AG09309 (cell line): ENCODE data around the gene NPR2.

Experiments used
- DNase-seq: peaks from one replicate; pipeline ENCODE4 v3.0.0-alpha.2; 2010; ENCODE audit warnings: low read depth
- H3K4me3 ChIP-seq: 2 replicates; pipeline ENCODE4 v1.5.1; 2011; ENCODE audit warnings: mild to moderate bottlenecking, low read depth, low read length, moderate library complexity; ENCODE audit not compliant: control insufficient read depth
- TF ChIP-seq, protein P1 (sequence below): IDR thresholded peaks from 2 replicates; pipeline ENCODE4 v1.5.1; 2011; ENCODE audit warnings: mild to moderate bottlenecking, low read depth, low read length, inconsistent platforms; ENCODE audit not compliant: insufficient read depth, control insufficient read depth; ENCODE audit errors: missing control alignments

Gene NPR2

DNA sequence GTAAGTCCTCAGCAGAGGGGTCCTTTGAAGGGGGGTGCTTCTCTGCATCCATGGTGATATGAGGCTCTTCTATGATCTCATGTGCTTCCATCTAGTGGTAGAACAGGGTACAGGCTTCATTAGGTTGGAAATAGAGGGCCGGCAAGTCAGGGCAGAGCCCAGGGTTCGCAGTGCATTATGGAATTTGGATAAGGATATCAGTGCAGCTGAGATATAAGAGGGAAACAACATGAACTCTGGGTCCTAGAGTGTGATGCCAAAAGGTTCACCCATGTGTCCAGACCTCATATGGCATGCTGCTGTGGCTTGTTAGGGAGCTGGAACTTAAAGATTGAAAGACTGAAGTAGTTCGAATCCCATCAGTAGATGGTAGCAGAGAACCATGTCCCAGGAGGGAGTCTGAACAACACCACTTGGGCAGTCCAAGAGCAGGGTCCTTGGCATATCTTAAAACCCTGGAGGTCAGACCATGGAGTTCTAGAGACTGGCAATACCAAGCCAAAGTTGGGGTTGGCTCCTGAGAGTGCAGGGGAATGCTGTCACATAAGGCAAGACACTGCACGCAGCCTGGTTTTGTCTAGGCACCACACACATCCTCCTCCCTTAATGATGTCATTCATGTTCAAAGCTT lies 34.8 kb downstream of the NPR2 start:
- peak; percentile 27 for DNase-seq
- H3K4me3 ChIP-seq = no peak overlapping the region
- TF ChIP-seq, protein P1, sequence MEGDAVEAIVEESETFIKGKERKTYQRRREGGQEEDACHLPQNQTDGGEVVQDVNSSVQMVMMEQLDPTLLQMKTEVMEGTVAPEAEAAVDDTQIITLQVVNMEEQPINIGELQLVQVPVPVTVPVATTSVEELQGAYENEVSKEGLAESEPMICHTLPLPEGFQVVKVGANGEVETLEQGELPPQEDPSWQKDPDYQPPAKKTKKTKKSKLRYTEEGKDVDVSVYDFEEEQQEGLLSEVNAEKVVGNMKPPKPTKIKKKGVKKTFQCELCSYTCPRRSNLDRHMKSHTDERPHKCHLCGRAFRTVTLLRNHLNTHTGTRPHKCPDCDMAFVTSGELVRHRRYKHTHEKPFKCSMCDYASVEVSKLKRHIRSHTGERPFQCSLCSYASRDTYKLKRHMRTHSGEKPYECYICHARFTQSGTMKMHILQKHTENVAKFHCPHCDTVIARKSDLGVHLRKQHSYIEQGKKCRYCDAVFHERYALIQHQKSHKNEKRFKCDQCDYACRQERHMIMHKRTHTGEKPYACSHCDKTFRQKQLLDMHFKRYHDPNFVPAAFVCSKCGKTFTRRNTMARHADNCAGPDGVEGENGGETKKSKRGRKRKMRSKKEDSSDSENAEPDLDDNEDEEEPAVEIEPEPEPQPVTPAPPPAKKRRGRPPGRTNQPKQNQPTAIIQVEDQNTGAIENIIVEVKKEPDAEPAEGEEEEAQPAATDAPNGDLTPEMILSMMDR = peak; percentile 70

DNA sequence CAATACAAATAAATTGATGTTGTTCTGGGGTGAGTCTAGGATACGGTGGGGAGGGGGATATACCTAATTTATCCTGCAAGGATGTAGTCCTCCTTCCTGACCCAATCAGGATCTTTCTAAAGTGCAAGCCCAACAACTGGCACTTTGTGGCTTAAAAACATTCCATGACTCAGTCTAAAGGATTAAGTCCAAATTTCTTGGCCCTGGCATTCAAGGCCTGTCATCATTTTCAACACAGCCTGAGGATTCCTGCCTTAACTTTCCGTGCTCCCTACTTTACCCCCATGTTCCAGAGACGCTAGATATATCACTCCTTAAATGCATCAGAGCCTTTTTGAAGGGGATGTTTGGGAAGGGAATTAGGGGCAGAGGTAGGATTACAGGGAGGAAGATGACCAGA lies 36.1 kb downstream of the NPR2 start:
- DNase-seq = peak; percentile 56
- H3K4me3 ChIP-seq = no peak overlapping the region
- TF ChIP-seq, protein P1 = no peak

DNA sequence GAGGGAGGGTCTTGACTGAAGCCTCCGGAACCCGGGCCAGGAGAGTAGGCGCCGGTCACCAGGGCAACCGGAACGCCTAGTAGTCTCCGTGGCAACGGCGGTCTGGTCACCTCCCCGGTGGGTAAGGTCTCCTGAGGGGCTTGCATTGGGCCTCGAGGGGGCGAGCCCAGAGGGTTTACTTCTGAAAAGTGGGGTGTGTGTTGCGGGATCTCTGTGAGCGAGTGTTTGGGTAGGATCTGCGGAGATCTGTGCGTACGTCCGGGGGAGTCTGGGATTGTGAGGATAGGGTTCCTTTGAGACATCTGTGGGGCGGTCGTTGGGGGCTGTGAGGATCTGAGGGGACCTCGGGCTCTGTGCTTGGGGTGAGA lies 37.3 kb downstream of the NPR2 start, which contains the start of gene FAM221B:
FAM221B (minus strand) TSS at position 17 of the 368 bp plus-strand sequence. CDS start 2,571 bp downstream, outside the sequence.
- no peak for DNase-seq
- H3K4me3 ChIP-seq = peak within 1 kb of the TSS; percentile 75

DNA sequence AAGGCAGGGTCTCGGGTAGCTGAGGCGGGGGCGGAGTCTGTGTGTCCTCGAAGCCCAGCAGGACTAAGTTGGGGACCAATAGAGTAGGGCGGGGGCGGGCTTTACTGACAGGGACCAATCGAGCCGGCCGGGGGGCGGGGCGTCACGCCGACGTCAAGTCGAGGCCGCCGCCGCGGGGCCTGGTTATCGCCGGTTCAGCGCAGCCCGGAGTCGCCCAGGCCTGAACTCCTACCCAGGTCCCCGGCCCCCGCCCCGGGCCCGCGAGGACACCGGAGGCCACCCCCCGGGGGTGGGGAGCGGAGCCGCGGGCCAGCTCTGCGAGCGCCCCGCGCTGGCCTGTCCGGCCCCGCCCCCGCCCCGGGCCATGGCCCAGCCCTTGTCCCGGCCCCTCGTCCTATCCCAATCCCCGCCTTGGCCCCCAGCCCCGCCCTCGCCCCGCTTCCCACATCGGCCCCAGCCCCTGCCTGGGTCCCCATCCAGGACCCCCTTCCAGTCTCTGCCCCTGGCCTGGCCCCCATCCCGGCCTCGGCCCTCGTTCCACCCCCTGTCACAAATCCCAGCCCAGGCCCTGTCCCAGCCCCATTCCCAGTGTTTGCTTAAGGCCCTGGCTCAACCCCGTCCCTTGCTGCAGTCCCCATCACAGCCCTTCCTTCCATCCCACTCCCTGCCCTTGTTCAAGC lies 37.8 kb downstream of the NPR2 start, which contains the start of gene TMEM8B:
TMEM8B (plus strand) TSS at position 145 of the 680 bp plus-strand sequence; CDS start at position 365, 220 bp downstream.
- DNase-seq = peak; percentile 55
- peak within 1 kb of the TSS; percentile 75 for H3K4me3 ChIP-seq
- TF ChIP-seq, protein P1 = no peak

More for the DNA sequence above, 37.3 kb downstream of the NPR2 start, which contains the start of gene FAM221B:
- TF ChIP-seq, protein P1 = no peak

DNA sequence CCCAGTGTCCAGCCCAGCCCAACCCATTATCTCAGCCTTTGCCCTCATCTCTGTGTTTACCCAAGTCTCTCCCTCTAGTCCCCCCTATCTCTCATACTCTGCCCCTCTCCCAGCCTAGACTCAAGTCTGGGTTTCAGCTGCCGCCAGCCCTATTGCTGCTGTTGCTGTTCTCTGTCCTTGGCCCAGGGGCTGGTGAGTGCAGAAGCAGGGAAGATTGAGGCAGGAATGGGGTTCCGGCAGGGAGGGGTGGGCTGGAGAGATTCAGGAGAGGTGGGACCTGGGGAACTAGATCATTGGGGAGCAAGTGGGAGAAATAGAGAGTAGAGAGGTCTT lies 38.3 kb downstream of the NPR2 start:
- DNase-seq = no peak
- H3K4me3 ChIP-seq = peak overlapping the region; percentile 75
- TF ChIP-seq, protein P1 = no peak

DNA sequence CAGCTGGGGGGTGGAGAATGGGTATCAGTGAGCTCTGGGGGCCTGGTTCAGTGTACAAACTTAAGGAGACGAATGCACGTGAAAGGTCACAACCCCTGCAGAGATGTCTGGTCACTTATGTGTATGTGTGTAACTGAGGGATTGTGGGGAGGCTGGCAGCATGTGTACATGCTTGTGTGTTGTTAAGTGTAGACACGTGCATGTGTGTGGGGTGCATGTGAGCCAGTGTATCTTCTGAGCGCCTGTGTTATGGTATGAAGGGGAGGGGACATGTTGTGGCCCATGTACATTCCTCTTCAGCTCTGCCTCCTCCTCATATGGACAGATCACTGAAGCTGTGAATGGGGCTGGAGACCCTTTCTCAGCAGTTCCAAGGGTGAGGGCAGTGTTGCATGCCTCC lies 39.6 kb downstream of the NPR2 start:
- TF ChIP-seq, protein P1 = no peak
- no peak overlapping the region for H3K4me3 ChIP-seq
- no peak for DNase-seq
